HCT116 (cell line): ENCODE data around the gene VEPH1. TPM values are rescaled to one million over a fixed set of nuclear protein-coding genes. Genes with fewer than 3 reads are reported as not detected.

Experiments
- ATAC-seq: fragments of 200-7000 bp; cut with Tn5 transposase; 2 replicates; pipeline ENCODE4 v1.9.1; 2020; ENCODE audit warnings: mild to moderate bottlenecking, moderate library complexity
- BruUV-seq: library from RNA; stranded (reverse); fragments of 400-500 nt; replicated peaks from 2 replicates; lab custom pipeline; 2021; lab: Mats Ljungman, UMichigan
- CTCF ChIA-PET: fragments of 300-600 bp; sonication (Branson Sonifier 250); formaldehyde crosslinking; loops from one replicate; lab custom pipeline; 2021; ENCODE audit warnings: antibody characterized with exemption; lab: Charles Lee
- POLR2A ChIA-PET: fragments of 300-600, 350-600 bp; sonication (Branson Sonifier 250); formaldehyde crosslinking; loops from one replicate; lab custom pipeline; 2021; ENCODE audit warnings: antibody characterized with exemption; lab: Charles Lee
- RAD21 ChIA-PET, 2 experiments: fragments of 300-600 bp; sonication (Branson Sonifier 250); formaldehyde crosslinking; loops; one replicate each; lab custom pipeline; 2023; ENCODE audit warnings: low total read pairs in 2 of 2; ENCODE audit not compliant: uncharacterized antibody in 2 of 2, unreplicated experiment in 2 of 2, low non-redundant PET in 1 of 2; lab: Charles Lee
- DNase-seq: peaks from one replicate; pipeline ENCODE4 v3.0.0-alpha.2; 2010; ENCODE audit warnings: low read depth, low spot score
- H2AFZ ChIP-seq: fragments of 200-600 bp; shearing (Covaris generic), sonication (generic); 2 replicates; pipeline ENCODE4 v1.6.1; 2017; ENCODE audit warnings: low read depth, mixed run types, mixed read lengths, antibody characterized with exemption, low read length; ENCODE audit not compliant: poor library complexity, severe bottlenecking
- H3K27ac ChIP-seq: 2 replicates; pipeline ENCODE4 v1.5.1; 2012; ENCODE audit warnings: low read depth, low read length
- H3K27me3 ChIP-seq: fragments of 200-600 bp; sonication (generic); 2 replicates; pipeline ENCODE4 v1.6.1; 2016; ENCODE audit warnings: mixed run types, low read length, mixed read lengths; ENCODE audit not compliant: insufficient read depth
- H3K36me3 ChIP-seq, 2 experiments: fragments of 200-500 bp in 1 of 2; fragments of 200-600 bp in 1 of 2; sonication (Bioruptor generic) in 1 of 2; sonication (generic) in 1 of 2; 2 replicates each; pipeline versions ENCODE4 v1.5.1 to v1.6.1; 2014 to 2016; ENCODE audit warnings: low read length in 2 of 2, inconsistent platforms in 1 of 2, mixed read lengths in 1 of 2, mixed run types in 1 of 2; ENCODE audit not compliant: insufficient read depth in 2 of 2, control insufficient read depth in 1 of 2
- H3K4me1 ChIP-seq, 2 experiments: fragments of 200-600 bp in 1 of 2; sonication (generic) in 1 of 2; 2 replicates each; pipeline versions ENCODE4 v1.5.1 to v1.6.1; 2012 to 2017; ENCODE audit warnings: low read length in 2 of 2, inconsistent platforms in 1 of 2, mild to moderate bottlenecking in 1 of 2, mixed read lengths in 1 of 2, mixed run types in 1 of 2, moderate library complexity in 1 of 2; ENCODE audit not compliant: insufficient read depth in 2 of 2, control insufficient read depth in 1 of 2
- H3K4me2 ChIP-seq: fragments of 200-600 bp; sonication (generic); 2 replicates; pipeline ENCODE4 v1.6.1; 2017; ENCODE audit warnings: mixed run types, low read length, mixed read lengths
- H3K4me3 ChIP-seq, 2 experiments: fragments of 200-600 bp in 1 of 2; sonication (generic) in 1 of 2; replicated peaks in 1 of 2; 2 replicates each; pipeline ENCODE4 v1.5.1; 2011 to 2016; ENCODE audit warnings: low read length in 2 of 2, control low read depth in 1 of 2, low read depth in 1 of 2, mild to moderate bottlenecking in 1 of 2, mixed read lengths in 1 of 2, mixed run types in 1 of 2
- H3K79me2 ChIP-seq: fragments of 200-600 bp; sonication (generic); 2 replicates; pipeline ENCODE4 v1.6.1; 2017; ENCODE audit warnings: mild to moderate bottlenecking, mixed run types, low read length, moderate library complexity, mixed read lengths; ENCODE audit not compliant: insufficient read depth
- H3K9ac ChIP-seq: fragments of 200-600 bp; sonication (generic); 2 replicates; pipeline ENCODE4 v1.6.1; 2016; ENCODE audit warnings: low read length, mixed read lengths
- H3K9me2 ChIP-seq: fragments of 200-600 bp; sonication (generic), shearing (Covaris generic); 2 replicates; pipeline ENCODE4 v1.6.1; 2017; ENCODE audit warnings: mixed run types, mild to moderate bottlenecking, moderate library complexity; ENCODE audit not compliant: insufficient read depth
- H3K9me3 ChIP-seq, 2 experiments: fragments of 200-500 bp in 1 of 2; fragments of 200-600 bp in 1 of 2; sonication (Bioruptor generic) in 1 of 2; sonication (generic) in 1 of 2; 2 replicates each; pipeline ENCODE4 v1.6.1; 2014 to 2017; ENCODE audit warnings: low read length in 2 of 2, mixed read lengths in 2 of 2, inconsistent platforms in 1 of 2, low read depth in 1 of 2, mild to moderate bottlenecking in 1 of 2, mixed run types in 1 of 2, moderate library complexity in 1 of 2; ENCODE audit not compliant: control insufficient read depth in 1 of 2, insufficient read depth in 1 of 2
- H4K20me1 ChIP-seq: fragments of 200-600 bp; sonication (generic), shearing (Covaris generic); 2 replicates; pipeline ENCODE4 v1.6.1; 2017; ENCODE audit warnings: mixed run types, mild to moderate bottlenecking, moderate library complexity; ENCODE audit not compliant: insufficient read depth
- CBX3 ChIP-seq: IDR thresholded peaks from 2 replicates; pipeline ENCODE4 v1.6.1; 2012; ENCODE audit warnings: low read depth
- CEBPB ChIP-seq: IDR thresholded peaks from 2 replicates; pipeline ENCODE4 v1.6.1; 2012; ENCODE audit warnings: low read depth
- CTCF ChIP-seq, 3 experiments: fragments of 200-600 bp in 1 of 3; sonication (generic) in 1 of 3; IDR thresholded peaks in 2 of 3; conservative IDR thresholded peaks in 1 of 3; 2 replicates each; pipeline ENCODE4 v1.5.1; 2012 to 2017; ENCODE audit warnings: low read depth in 2 of 3, low read length in 2 of 3, antibody characterized with exemption in 1 of 3, borderline replicate concordance in 1 of 3, control low read depth in 1 of 3, mild to moderate bottlenecking in 1 of 3, mixed read lengths in 1 of 3, mixed run types in 1 of 3, moderate library complexity in 1 of 3; ENCODE audit not compliant: insufficient read depth in 1 of 3
- EGR1 ChIP-seq: IDR thresholded peaks from 2 replicates; pipeline ENCODE4 v1.6.1; 2012; ENCODE audit warnings: low read depth
- ELF1 ChIP-seq: IDR thresholded peaks from 2 replicates; pipeline ENCODE4 v1.6.1; 2012; ENCODE audit warnings: low read depth, borderline replicate concordance
- EZH2phosphoT487 ChIP-seq: fragments of 200-600 bp; IDR thresholded peaks from 2 replicates; pipeline ENCODE4 v1.6.1; 2018; ENCODE audit warnings: antibody characterized with exemption, borderline replicate concordance
- FOSL1 ChIP-seq: IDR thresholded peaks from 2 replicates; pipeline ENCODE4 v1.6.1; 2012; ENCODE audit warnings: low read depth
- JUND ChIP-seq: IDR thresholded peaks from 2 replicates; pipeline ENCODE4 v1.6.1; 2012
- MAX ChIP-seq: IDR thresholded peaks from 2 replicates; pipeline ENCODE4 v1.6.1; 2012
- POLR2A ChIP-seq: IDR thresholded peaks from 2 replicates; pipeline ENCODE4 v1.7.0; 2011; ENCODE audit warnings: borderline replicate concordance; ENCODE audit not compliant: insufficient read depth, insufficient read length; ENCODE audit errors: extremely low read depth
- POLR2AphosphoS5 ChIP-seq: IDR thresholded peaks from 2 replicates; pipeline ENCODE4 v1.6.1; 2011; ENCODE audit warnings: mild to moderate bottlenecking, low read depth, low read length, moderate library complexity
- RAD21 ChIP-seq: IDR thresholded peaks from 2 replicates; pipeline ENCODE4 v1.6.1; 2012; ENCODE audit warnings: low read depth, mild to moderate bottlenecking
- REST ChIP-seq: IDR thresholded peaks from 2 replicates; pipeline ENCODE4 v1.6.1; 2012; ENCODE audit warnings: low read depth
- SIN3A ChIP-seq: IDR thresholded peaks from 2 replicates; pipeline ENCODE4 v1.6.1; 2012; ENCODE audit warnings: low read depth
- SP1 ChIP-seq: IDR thresholded peaks from 2 replicates; pipeline ENCODE4 v1.6.1; 2012; ENCODE audit warnings: low read depth
- ZBTB33 ChIP-seq: IDR thresholded peaks from 2 replicates; pipeline ENCODE4 v1.6.1; 2011; ENCODE audit warnings: mild to moderate bottlenecking, low read length, moderate library complexity; ENCODE audit not compliant: insufficient replicate concordance; ENCODE audit errors: extremely low read depth
- ZFX ChIP-seq: fragments of 450-650 bp; IDR thresholded peaks from 2 replicates; pipeline ENCODE4 v1.6.1; 2017
- intact Hi-C: fragments of 100-400 bp; cut with micrococcal nuclease; formaldehyde crosslinking; loops from 2 replicates; pipeline ENCODE4 v1.10.0; 2022
- total RNA-seq: library from RNA; stranded (reverse); gene quantifications from one replicate; pipeline ENCODE4 v1.2.1, GENCODE V29; 2021; ENCODE audit not compliant: unreplicated experiment

The VEPH1 gene
- total RNA-seq, 1 experiment from 2014 or later = 4.9 TPM

- Histone ChIP-seq H2AFZ (no peak overlapping the region), H3K9me2 (no peaks in the 10 kb centered on the region), H4K20me1 (no peaks in the 10 kb centered on the region), H3K9ac (no peak overlapping the region), H3K79me2 (no peaks in the 10 kb centered on the region), H3K4me1 (no peaks in the 10 kb centered on the region), H3K4me3 (no peak overlapping the region), H3K36me3 (no peaks in the 10 kb centered on the region), H3K27ac (no peak overlapping the region), H3K27me3 (no peaks in the 10 kb centered on the region), H3K9me3 (no peaks in the 10 kb centered on the region), H3K4me2 (no peak overlapping the region)
- DNase-seq (no peak), ATAC-seq (no peak)
- ChIA-PET POLR2A (no interaction called here), RAD21 (no interaction called here), CTCF (no interaction called here)
- BruUV-seq = no TSS peak
- intact Hi-C loops = no loop called here
- TF ChIP-seq MAX (no peak), CBX3 (no peak), REST (no peak), POLR2AphosphoS5 (no peak), ZBTB33 (no peak), ELF1 (no peak), EGR1 (no peak), SP1 (no peak), EZH2phosphoT487 (no peak), RAD21 (no peak), CEBPB (no peak), POLR2A (no peak), FOSL1 (no peak), JUND (no peak), ZFX (no peak), CTCF (IDR thresholded peaks at IDR 0.05 in 2 of 3, conservative IDR thresholded peaks at IDR 0.05 in 1 of 3; ENCODE audit: borderline replicate concordance in 1 of 3, insufficient read depth in 1 of 3, low read depth in 2 of 3, low read length in 2 of 3) (no peak), SIN3A (no peak)
Observed at GRCh38 chr3:157414861-157415260, 88.4 kb downstream of the VEPH1 start.
